ENCODE data around the gene IFT81.
"Not testable (repeated sequence)": the region's sequence is repeated elsewhere in the genome, so short reads cannot be mapped to it uniquely, and the experiment has no call there.

Gene IFT81

DNA sequence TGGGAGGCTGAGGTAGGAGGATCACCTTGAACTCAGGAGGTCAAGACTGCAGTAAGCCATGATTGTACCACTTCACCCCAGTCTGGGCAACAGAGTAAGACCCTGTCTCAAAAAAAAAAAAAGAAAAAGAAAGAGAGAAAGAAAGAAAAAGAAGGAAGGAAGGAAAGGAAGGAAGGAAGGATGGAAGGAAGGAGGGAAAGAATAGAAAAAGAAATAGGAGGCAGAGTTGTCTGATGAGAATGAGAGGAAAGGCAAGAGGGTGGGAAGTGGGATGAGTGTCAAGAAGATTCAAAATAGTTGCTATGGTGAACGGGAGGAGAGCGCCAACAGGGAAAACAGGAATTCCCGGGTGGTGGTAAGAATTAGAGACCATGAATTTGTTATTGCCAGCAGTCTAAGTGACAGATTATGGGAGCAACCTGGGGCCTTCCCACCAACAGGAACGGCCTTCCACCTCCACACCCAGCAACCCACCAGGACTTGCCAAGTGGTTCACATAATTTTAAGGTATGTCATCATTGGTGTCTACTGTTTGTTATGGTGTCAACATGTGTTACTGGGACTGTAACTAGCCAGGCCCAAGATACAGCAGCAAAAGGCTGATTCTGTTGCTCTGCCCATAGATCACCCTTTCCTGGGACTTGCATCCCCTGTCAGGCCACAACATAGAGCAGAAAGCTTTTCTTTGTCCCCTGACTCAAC, 39.7 kb upstream of the IFT81 start:
- CTCF ChIA-PET: interaction anchor here (0.7 kb wide), 1 partner anchor 347 kb away, joined by 3 read pairs; no protein-coding TSS in a partner anchor
- no peak for DNase-seq (ENCODE audit: low read depth, low spot score)
- POLR2A ChIA-PET: no interaction called here
- TF ChIP-seq, protein P1, sequence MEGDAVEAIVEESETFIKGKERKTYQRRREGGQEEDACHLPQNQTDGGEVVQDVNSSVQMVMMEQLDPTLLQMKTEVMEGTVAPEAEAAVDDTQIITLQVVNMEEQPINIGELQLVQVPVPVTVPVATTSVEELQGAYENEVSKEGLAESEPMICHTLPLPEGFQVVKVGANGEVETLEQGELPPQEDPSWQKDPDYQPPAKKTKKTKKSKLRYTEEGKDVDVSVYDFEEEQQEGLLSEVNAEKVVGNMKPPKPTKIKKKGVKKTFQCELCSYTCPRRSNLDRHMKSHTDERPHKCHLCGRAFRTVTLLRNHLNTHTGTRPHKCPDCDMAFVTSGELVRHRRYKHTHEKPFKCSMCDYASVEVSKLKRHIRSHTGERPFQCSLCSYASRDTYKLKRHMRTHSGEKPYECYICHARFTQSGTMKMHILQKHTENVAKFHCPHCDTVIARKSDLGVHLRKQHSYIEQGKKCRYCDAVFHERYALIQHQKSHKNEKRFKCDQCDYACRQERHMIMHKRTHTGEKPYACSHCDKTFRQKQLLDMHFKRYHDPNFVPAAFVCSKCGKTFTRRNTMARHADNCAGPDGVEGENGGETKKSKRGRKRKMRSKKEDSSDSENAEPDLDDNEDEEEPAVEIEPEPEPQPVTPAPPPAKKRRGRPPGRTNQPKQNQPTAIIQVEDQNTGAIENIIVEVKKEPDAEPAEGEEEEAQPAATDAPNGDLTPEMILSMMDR (IDR thresholded peaks at IDR 0.05; ENCODE audit: insufficient read depth, low read length, missing control alignments): no peak
- no peak overlapping the region for H3K4me3 ChIP-seq (ENCODE audit: low read depth, low read length)

DNA sequence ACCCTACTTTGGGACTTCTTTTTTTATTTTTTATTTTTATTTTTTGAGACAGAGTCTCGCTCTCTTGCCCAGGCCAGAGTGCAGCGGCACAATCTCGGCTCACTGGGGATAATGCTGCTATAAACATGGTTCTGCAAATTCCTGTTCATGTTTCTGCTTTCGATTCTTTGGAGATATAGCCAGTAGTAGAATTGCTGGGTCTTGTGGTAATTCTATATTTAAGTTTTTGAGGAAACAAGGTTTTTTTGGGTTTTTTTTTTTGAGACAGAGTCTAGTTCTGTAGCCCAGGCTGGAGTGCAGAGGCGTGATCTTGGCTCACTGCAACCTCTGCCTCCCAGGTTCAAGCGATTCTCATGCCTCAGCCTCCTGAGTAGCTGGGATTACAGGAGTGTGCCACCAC, 35.9 kb upstream of the IFT81 start:
- POLR2A ChIA-PET; H3K4me3 ChIP-seq (ENCODE audit: low read depth, low read length); CTCF ChIA-PET; DNase-seq (ENCODE audit: low read depth, low spot score): not testable (repeated sequence)

DNA sequence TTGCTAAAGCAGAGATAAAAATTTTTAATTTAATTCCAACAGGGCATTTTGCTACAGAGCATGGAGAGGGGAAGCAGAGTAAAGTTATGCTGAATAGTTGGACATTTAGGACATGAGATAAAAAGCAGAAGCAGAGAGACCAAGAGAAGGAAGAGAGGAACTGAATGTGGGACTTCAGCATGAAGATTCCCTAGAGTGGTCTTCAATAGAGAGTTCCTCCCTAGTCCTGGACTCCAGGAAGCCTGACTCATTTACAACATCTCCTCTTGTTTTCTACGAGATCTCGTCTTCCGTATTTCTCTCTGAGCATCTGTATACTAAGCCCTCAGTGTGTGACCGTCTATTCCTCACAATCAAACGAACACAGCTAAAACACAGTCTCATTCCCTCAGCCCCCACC, 35.2 kb upstream of the IFT81 start:
- DNase-seq (ENCODE audit: low read depth, low spot score): no peak
- POLR2A ChIA-PET: no interaction called here
- TF ChIP-seq, protein P1 (IDR thresholded peaks at IDR 0.05; ENCODE audit: insufficient read depth, low read length, missing control alignments): no peak
- no peak overlapping the region for H3K4me3 ChIP-seq (ENCODE audit: low read depth, low read length)
- CTCF ChIA-PET: interaction anchor here (0.8 to 2.3 kb wide), 4 partner anchors 10 to 342 kb away, joined by 3 to 14 read pairs (median 4); no protein-coding TSS in a partner anchor

DNA sequence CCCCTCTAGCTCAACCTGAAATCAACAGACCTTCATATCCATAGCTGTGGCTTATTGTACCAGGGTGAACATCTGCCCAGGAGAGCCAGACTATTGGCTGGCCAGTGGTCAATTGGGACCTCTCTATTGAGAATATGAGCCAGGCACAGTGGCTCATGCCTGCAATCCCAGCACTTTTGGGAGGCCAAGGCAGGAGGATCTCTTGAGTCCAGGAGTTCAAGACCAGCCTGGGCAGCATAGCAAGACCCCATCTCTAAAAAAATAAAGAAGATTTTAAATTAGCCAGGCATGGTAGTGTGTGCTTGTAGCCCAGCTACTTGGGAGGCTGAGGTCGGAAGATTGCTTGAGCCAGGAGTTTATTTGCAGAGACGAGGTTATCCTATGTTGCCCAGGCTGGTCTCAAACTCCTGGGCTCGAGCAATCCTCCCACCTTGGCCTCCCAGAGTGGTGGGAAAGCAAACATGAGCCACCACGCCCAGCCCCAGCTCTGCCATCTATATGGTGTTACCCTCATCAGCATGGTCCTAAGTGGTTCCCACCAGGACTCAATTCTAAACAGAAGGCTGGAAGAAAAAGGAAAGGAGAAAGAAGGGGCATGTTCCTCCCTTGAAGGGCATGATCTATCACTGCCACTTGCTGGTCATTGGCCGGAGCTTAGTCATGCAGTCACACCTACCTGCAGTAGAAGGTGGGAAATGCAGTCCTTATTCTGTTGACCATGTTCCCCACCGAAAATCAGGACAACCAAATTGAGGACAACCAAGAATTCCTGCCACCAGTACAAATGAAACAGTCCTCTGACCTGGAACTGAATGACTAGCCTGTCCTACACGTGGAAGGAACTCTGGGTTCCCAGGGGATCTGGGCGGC, 33.7 kb upstream of the IFT81 start:
- no peak for DNase-seq (ENCODE audit: low read depth, low spot score)
- H3K4me3 ChIP-seq (ENCODE audit: low read depth, low read length): no peak overlapping the region
- ChIA-PET CTCF (interaction anchor here (1.3 to 2.5 kb wide), 4 partner anchors 9 to 341 kb away, joined by 3 to 14 read pairs (median 11); no protein-coding TSS in a partner anchor), POLR2A (no interaction called here)
- TF ChIP-seq, protein P1 (IDR thresholded peaks at IDR 0.05; ENCODE audit: insufficient read depth, low read length, missing control alignments): no peak

DNA sequence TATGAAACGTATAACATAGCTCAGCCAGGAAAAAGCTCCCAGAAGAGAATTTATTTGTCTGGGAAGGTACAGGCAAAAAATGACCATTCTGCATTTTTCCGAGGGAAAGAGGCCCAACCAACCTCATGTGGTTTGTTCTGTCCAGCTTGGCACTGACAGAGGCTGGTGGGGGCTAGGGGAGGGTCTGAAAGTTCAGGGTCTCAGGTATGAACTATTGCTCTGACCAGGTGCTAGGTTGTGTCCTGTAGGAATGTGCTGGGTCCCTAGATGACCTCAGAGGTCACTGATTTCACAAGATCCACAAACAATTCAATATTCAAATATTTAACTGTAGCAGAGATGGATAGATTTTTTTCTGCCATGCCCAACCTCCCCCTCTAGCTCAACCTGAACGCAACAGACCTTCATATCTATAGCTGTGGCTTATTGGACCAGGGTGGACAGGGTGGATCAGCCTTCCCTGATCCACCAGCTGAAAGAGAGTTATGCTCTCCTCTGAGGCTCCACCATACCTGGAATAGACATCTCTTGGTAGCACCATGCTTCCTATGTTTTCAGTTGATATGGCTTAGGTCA, 32.9 kb upstream of the IFT81 start:
- TF ChIP-seq, protein P1 (IDR thresholded peaks at IDR 0.05; ENCODE audit: insufficient read depth, low read length, missing control alignments): no peak
- no peak for DNase-seq (ENCODE audit: low read depth, low spot score)
- CTCF ChIA-PET: interaction anchor here (2.3 to 2.5 kb wide), 3 partner anchors 8 to 340 kb away, joined by 10 to 14 read pairs (median 12); no protein-coding TSS in a partner anchor
- POLR2A ChIA-PET: no interaction called here
- H3K4me3 ChIP-seq (ENCODE audit: low read depth, low read length): no peak overlapping the region

DNA sequence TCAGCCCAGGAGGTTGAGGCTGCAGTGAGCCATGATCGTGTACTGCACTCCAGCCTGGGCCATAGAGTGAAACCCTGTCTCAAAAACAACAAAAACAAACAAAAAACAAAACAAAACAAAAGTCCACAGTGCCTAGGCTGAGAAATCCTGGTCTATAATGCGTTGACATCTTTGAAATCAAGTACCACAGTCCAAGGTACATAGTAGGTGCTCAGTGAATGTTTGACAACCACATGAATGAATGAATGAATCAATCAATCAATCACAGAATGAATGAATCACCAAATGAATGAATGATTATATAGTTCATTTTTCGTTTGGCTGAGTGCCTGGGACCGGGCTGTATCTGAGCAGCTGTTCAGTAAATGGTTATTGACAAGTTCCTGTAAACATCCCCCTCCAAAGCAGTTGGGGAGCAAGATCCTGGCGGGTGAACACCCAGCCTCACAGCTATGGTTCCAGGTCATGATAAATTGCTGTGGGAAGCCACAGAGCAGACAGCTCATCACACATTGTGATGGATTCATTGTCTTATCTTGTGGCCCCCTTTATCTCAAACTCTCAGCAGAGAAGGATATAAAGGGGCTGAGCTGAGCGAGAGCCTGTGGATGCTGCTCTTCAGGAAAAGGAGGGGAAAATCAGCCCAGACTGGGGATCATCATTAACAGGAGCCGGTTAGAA, 30.4 kb upstream of the IFT81 start:
- CTCF ChIA-PET: interaction anchor here (1.0 to 1.6 kb wide), 3 partner anchors 9 to 337 kb away, joined by 3 to 6 read pairs (median 6); no protein-coding TSS in a partner anchor
- TF ChIP-seq, protein P1 (IDR thresholded peaks at IDR 0.05; ENCODE audit: insufficient read depth, low read length, missing control alignments): no peak
- DNase-seq (ENCODE audit: low read depth, low spot score): no peak
- POLR2A ChIA-PET: no interaction called here
- no peak overlapping the region for H3K4me3 ChIP-seq (ENCODE audit: low read depth, low read length)
